Measurements from ENCODE around the gene DAW1. TPM values are rescaled to one million over a fixed set of nuclear protein-coding genes. Genes with fewer than 3 reads are reported as not detected.
"Not testable (repeated sequence)": the region's sequence is repeated elsewhere in the genome, so short reads cannot be mapped to it uniquely, and the experiment has no call there.

The DAW1 gene, protein sequence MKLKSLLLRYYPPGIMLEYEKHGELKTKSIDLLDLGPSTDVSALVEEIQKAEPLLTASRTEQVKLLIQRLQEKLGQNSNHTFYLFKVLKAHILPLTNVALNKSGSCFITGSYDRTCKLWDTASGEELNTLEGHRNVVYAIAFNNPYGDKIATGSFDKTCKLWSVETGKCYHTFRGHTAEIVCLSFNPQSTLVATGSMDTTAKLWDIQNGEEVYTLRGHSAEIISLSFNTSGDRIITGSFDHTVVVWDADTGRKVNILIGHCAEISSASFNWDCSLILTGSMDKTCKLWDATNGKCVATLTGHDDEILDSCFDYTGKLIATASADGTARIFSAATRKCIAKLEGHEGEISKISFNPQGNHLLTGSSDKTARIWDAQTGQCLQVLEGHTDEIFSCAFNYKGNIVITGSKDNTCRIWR
- not detected in 2 replicates for total RNA-seq

DNA sequence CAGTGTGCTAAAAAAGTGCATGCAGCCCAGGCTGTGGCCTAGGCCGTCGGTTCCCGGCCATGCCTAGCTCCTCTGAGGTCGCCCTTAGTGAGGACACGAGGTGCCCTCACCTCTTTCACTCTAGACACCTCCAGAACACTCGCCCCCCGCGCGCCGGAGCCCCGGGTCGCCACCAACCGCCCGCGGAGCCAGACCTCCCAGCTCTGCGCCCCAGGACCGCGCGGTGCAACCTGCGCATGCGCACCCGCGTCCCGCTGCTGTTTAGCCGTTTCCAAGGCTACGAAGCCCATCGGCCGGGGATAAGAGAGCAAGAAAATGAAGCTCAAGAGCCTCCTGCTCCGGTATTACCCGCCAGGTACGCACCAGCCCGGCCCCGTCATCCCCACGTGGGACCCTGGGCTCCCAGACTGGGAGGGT is at the start of gene DAW1:
Gene DAW1, plus strand, starts transcription at position 257 of the 417 bp plus-strand sequence. Its CDS starts 59 bp downstream, at position 316.
- intact Hi-C loops (cut with micrococcal nuclease): no loop called here

- intact Hi-C loops (cut with micrococcal nuclease): no loop called here
Measured at GRCh38 chr2:227822416-227823003, 48.9 kb upstream of the DAW1 start.

GRCh38 chr2:227823922-227824321 is 47.5 kb upstream of the DAW1 start:
- intact Hi-C loops (cut with micrococcal nuclease): no loop called here

- intact Hi-C loops (cut with micrococcal nuclease): no loop called here
Measured at GRCh38 chr2:227824711-227825110, 46.7 kb upstream of the DAW1 start.

DNA sequence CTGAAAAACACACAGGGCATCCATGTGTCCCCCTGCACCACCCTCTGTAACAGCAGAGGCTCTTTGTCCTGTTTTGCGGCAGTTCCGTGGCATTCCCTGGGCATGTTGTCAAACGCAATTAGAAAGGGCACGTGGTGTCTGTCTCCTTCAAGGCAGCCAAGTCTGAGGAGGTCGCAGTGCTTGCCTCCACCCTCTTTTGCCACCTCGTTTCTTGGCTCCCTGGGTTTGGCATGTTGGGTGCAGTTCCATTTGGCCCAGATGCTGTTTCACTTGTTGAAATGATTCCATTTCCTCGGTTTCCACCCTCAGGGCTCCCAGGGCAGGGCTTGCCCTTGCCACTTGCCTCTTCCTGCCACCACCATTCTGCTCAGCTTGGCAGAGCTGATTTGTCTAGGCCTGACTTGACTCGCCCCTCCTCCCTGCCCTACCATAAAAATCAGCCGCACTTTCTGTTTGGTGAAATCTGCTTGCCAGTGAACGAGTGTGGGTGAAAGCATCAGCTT is 45.4 kb upstream of the DAW1 start:
- intact Hi-C loops (cut with micrococcal nuclease): no loop called here

DNA sequence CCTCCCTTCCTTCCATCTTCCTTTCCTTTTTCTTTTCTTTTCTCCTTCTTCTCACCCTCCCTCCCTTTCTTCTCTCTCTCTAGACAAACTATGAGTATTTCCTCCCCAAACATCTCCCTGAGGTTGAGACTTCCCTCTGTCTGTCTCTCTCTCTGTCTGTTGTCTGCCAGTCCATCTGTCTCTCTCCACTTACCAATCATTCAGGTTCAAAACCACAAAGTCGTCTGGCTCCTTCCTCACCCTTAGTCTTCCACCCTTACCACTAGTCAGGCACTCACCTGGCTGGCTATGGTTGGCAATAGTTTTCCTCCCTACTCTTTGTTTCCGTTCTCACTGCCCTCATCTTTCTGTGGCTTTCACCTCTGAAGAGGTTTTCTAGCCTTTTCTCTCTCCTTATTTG is 44.9 kb upstream of the DAW1 start:
- intact Hi-C loops (cut with micrococcal nuclease): no loop called here

GRCh38 chr2:227827143-227827542 is 44.3 kb upstream of the DAW1 start:
- intact Hi-C loops (cut with micrococcal nuclease): no loop called here

DNA sequence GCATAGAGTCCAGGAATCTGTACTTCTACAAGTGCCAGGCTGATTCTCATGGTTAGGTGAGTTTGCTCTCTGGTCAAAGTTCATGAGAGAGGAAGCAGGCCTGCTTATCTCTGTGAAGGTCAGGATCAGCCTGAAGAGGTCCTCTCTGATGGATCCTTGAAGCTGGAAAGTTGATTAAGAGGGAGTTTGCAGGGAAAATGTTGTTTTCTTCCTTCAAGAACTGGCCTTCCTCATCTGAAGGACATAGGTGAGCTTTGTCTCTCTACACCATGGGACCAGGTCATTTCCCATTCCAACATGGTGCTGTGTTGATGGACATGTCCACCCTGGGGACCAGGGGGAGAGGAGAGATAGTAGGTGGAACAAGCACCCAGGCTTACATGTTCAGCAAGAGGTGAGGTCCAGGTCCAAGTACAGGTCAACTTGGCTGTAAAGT is 42.9 kb upstream of the DAW1 start:
- intact Hi-C loops (cut with micrococcal nuclease): no loop called here

- intact Hi-C loops (cut with micrococcal nuclease): no loop called here
Measured at GRCh38 chr2:227829337-227829736, 42.1 kb upstream of the DAW1 start.

- intact Hi-C loops (cut with micrococcal nuclease): no loop called here
Measured at GRCh38 chr2:227834423-227834822, 37.0 kb upstream of the DAW1 start.

GRCh38 chr2:227834916-227835650 is 36.3 kb upstream of the DAW1 start:
- intact Hi-C loops (cut with micrococcal nuclease): no loop called here

DNA sequence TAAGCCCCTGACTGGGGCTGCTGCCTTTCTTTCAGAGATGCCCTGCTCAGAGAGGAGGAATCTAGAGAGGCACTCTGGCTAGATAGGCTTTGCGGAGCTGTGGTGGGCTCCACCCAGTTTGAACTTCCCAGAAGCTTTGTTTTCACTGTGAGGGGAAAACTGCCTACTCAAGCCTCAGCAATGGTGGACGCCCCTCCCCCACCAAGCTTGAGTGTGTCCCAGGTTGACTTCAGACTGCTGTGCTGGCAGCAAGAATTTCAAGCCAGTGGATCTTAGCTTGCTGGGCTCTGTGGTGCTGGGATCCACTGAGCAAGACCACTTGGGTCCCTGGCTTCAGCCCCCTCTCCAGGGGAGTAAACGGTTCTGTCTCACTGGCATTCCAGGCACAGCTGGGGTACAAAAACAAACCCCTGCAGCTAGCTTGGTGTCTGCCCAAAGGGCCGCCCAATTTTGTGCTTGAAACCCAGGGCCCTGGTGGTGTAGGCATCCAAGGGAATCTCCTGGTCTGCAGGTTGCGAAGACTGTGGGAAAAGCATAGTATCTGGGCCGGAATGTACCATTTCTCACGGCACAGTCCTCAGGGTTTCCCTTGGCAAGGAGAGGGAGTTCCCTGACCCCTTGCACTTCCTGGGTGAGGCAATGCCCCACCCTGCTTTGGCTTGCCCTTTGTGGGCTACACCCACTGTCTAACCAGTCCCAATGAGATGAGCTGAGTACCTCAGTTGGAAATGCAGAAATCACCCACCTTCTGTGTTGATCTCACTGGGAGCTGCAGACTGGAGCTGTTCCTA is 31.9 kb upstream of the DAW1 start:
- intact Hi-C loops (cut with micrococcal nuclease): not testable (repeated sequence)

DNA sequence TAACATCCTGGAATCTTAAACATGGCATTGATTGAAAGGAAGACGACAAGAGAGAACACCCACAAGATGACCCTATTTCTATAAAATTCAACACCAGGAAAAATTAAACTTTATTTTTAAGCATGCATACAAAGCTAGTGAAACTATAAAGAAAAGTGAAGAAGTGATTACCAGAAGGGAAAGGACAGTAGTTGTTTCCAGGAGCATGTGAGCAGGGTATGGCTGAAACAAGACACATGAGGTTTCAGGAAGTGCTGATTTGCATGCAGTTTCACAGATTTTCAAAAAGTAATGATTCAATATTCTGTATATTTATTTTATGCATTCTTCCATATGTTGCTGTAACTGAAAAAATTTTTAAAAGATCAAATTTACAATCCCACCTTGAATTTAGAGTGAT is 24.6 kb upstream of the DAW1 start:
- intact Hi-C loops (cut with micrococcal nuclease): no loop called here

- intact Hi-C loops (cut with micrococcal nuclease): no loop called here
Measured at GRCh38 chr2:227848146-227848545, 23.3 kb upstream of the DAW1 start.

DNA sequence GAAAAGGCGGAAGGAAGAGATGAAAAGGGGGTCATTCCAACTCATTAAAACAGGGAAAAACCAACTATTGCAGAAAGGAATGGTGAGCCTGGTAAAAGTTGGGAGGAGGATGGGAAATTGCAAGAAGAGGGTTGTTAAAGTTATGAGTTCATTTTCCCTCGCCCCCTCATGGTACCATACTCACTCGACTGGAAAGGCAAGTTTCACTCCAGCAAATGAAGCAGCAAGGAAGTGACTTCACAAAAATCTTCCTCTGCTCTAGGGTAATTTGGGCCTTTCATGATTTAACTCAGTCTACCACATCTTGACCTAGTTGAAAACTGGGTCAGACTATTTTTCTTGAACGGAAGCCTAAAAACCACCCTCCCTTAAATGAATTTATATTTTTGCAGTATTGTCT is 22.8 kb upstream of the DAW1 start:
- intact Hi-C loops (cut with micrococcal nuclease): no loop called here

GRCh38 chr2:227849906-227850305 is 21.5 kb upstream of the DAW1 start:
- intact Hi-C loops (cut with micrococcal nuclease): no loop called here

DNA sequence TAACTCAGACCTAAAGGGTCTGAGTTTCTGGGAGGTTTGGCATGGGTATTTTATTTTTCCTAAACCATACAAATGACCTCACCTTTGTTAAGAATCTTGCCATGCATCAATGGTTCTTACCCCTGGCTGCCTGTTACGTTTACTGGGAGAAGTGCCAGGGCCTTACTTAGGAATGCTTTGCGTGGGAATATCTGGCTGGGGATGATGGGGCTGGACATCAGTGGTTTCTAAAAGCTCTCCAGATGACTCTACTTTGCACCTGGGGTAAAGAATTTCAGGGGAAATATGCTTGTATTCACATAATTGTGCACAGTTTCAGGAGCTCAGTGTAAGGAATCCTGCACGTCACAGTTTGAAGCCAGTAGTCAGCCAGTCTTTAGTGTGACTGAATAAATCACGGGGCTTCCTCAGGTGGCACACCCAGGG is 18.2 kb upstream of the DAW1 start:
- intact Hi-C loops (cut with micrococcal nuclease): no loop called here

DNA sequence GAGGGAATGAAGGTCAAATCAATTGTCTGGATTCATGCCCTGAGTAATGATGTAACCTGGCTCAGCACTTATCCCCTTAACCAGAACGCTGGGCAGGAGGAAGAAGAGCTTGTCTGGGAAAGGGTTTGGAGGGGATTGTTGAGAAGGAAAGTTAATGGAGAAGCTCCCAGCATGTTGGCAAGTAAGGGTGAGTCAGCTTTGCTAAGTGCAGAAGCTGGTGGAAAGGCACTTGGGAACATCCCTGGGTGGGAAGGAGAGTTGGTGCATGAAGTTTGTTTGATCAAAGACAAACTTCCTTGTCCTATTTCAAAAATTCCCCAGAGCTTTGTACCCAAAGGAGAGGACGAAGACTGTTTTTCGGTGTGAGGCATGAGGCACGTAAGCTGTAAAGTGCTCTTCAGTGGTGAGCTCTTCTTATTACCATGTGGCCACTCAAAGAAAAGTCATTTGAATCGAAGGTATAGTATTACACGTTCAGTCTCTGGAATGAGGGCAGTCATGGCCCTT is 17.6 kb upstream of the DAW1 start:
- intact Hi-C loops (cut with micrococcal nuclease): no loop called here

GRCh38 chr2:227855440-227855839 is 16.0 kb upstream of the DAW1 start:
- intact Hi-C loops (cut with micrococcal nuclease): no loop called here

DNA sequence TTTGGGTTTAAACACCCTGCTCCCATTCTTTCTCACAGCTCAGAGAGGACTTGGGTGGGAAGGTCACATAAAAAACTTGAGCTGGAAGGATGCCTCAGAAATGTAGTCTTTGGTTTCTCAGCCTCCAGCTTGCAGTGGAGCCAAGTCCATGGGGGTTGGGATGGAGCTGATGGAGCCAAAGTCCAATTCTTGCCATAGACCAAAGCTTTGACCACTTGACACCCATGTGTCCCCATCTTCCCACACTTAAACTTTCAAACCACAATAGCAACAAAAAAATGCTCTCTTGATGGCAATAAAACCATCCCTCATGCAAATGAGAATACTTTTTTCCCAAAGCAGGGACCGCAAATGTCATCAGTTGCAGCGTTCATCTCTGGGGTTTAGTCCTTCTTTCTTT is 14.7 kb upstream of the DAW1 start:
- intact Hi-C loops (cut with micrococcal nuclease): no loop called here

- intact Hi-C loops (cut with micrococcal nuclease): loop anchor here (5.0 to 10.0 kb wide), 2 partner anchors 378 to 455 kb away; no protein-coding TSS in a partner anchor
Measured at GRCh38 chr2:227860221-227860641, 11.2 kb upstream of the DAW1 start.

Measured in T-helper 1 cell treated with Interleukin-12 subunit alpha and Interleukin-12 subunit beta and Interleukin-4 antibody, amounts not matched to agents 30 ng/mL and 1 ng/mL, for 36 hours (primary cell).